Pancreas (tissue), 10 donors: ENCODE measurements around the gene UBAC2. TPM values are rescaled to one million over a fixed set of nuclear protein-coding genes. Genes with fewer than 3 reads are reported as not detected.

Experiments used
- ATAC-seq, 4 donors: fragments of 200-7000 bp; cut with Tn5 transposase; one replicate each; pipeline versions ENCODE4 v1.8.0 to v1.9.1; 2020; ENCODE audit warnings: mild to moderate bottlenecking in 4 of 4, moderate library complexity in 4 of 4
- DNase-seq, 6 donors: peaks; one replicate each; pipeline ENCODE4 v3.0.0-alpha.2; 2020
- FAIRE-seq: peaks from 2 replicates; lab custom pipeline; 2012; peaks lifted over from hg19 to GRCh38; lab: Jason Lieb, UNC
- H3K27ac ChIP-seq, 4 donors: fragments of 200-600 bp; sonication (generic); 1 replicate in 3 of 4; 2 replicates in 1 of 4; pipeline versions ENCODE4 v1.5.0 to v1.8.0; 2020
- H3K27me3 ChIP-seq, 4 donors: fragments of 200-600 bp; one replicate each; pipeline ENCODE4 v1.8.0; 2021
- H3K36me3 ChIP-seq, 3 donors: fragments of 200-600 bp; sonication (generic) in 1 of 3; one replicate each; pipeline versions ENCODE4 v1.5.0 to v1.8.0; 2020 to 2021
- H3K4me1 ChIP-seq, 3 donors: fragments of 200-600 bp; one replicate each; pipeline ENCODE4 v1.8.0; 2021
- H3K4me3 ChIP-seq, 4 donors: fragments of 200-600 bp; sonication (generic) in 2 of 4; one replicate each; pipeline versions ENCODE4 v1.5.0 to v1.8.0; 2020 to 2021
- H3K9me3 ChIP-seq, 4 donors: fragments of 200-600 bp; one replicate each; pipeline ENCODE4 v1.8.0; 2021
- CTCF ChIP-seq, 4 donors: fragments of 200-600 bp; sonication (generic) in 3 of 4; IDR thresholded peaks; one replicate each; pipeline versions ENCODE4 v1.5.0 to v1.8.0; 2021; ENCODE audit warnings: antibody characterized with exemption in 4 of 4
- WGBS, 2 donors: extraction: QIAGEN DNeasy Blood & Tissue Kit; methylation state at CpG; one replicate each; pipeline ENCODE4 v1.1.7; 2013; 5-methylcytosine and 5-hydroxymethylcytosine counted together
- intact Hi-C, 3 donors: fragments of 100-400 bp; cut with DNase I; formaldehyde crosslinking; loops; one replicate each; pipeline versions ENCODE4 v1.11.1 to v1.14.2; 2022
- polyA plus RNA-seq, 2 donors: library from polyadenylated mRNA; stranded (reverse); fragments of 200-250 nt; gene quantifications; one replicate each; pipeline ENCODE4 v1.2.3, GENCODE V29; 2013
- total RNA-seq, 6 donors: library from RNA; stranded (reverse); fragmentation: NEBNext Ultra II Directional in 4 of 6; extraction: Animal tissue kit (Norgen Biotek cat#: 25700) in 4 of 6; gene quantifications; one replicate each; pipeline versions ENCODE4 v1.2.1 to v1.2.4, GENCODE V29; 2021 to 2023
- donor health status: healthy with polysubstance abuse.
- donor health status: DM: no; HTN: no; CAD: no; lungs with moderate emphysema.
- donor health status: DM: no; HTN: no; CAD: no.
- donor health status: control.
- donor health status: control.
- donor health status: Bipolar disorder and iron deficiency.
- donor health status: DM: yes; HTN: yes; CAD: no.
- donor health status: DM: no; HTN: no; CAD: no.
- donor health status: DM: no; HTN: no; CAD: no.
- donor health status: DM: yes; HTN: yes; CAD: no.

Gene UBAC2
- total and polyA plus RNA-seq, 8 donors = 17.5 to 29.5 (median 26.9) TPM

GRCh38 chr13:99367663-99368448, 167.2 kb downstream of the UBAC2 start:
- DNase-seq = no peak
- H3K4me1 ChIP-seq = no peaks in the 10 kb centered on the region
- no peak for TF ChIP-seq CTCF (IDR thresholded peaks at IDR 0.05)
- no peak overlapping the region for H3K27ac ChIP-seq
- H3K27me3 ChIP-seq = no peaks in the 10 kb centered on the region
- H3K9me3 ChIP-seq = no peaks in the 10 kb centered on the region
- intact Hi-C loops = no loop called here
- WGBS, 2 donors = 88 to 89% methylated on average over 16 of the region's 16 CpGs
- H3K36me3 ChIP-seq = no peaks in the 10 kb centered on the region
- H3K4me3 ChIP-seq = no peak overlapping the region
- peak in 1 of 4 donors; percentile 52 for ATAC-seq
- FAIRE-seq = no peak

- Histone ChIP-seq H3K9me3 (no peaks in the 10 kb centered on the region), H3K36me3 (no peaks in the 10 kb centered on the region), H3K27me3 (no peaks in the 10 kb centered on the region), H3K27ac (no peak overlapping the region), H3K4me1 (no peaks in the 10 kb centered on the region), H3K4me3 (no peak overlapping the region)
- 87 to 93% methylated on average over 12 of the region's 12 CpGs for WGBS, 2 donors
- FAIRE-seq (no peak), ATAC-seq (no peak), DNase-seq (no peak)
- intact Hi-C loops = no loop called here
- no peak for TF ChIP-seq CTCF (IDR thresholded peaks at IDR 0.05)
Measured at GRCh38 chr13:99370481-99371275, 170.0 kb downstream of the UBAC2 start.

GRCh38 chr13:99371956-99372355, 171.3 kb downstream of the UBAC2 start:
- Histone ChIP-seq H3K4me1 (no peaks in the 10 kb centered on the region), H3K27ac (no peak overlapping the region), H3K4me3 (no peak overlapping the region), H3K9me3 (no peaks in the 10 kb centered on the region), H3K27me3 (no peaks in the 10 kb centered on the region), H3K36me3 (no peaks in the 10 kb centered on the region)
- ATAC-seq (peak in 1 of 4 donors; percentile 28), FAIRE-seq (no peak), DNase-seq (no peak)
- no peak for TF ChIP-seq CTCF (IDR thresholded peaks at IDR 0.05)
- WGBS, 2 donors = 94 to 96% methylated on average over 9 of the region's 9 CpGs
- intact Hi-C loops = no loop called here

GRCh38 chr13:99373436-99373835, 172.8 kb downstream of the UBAC2 start:
- intact Hi-C loops = no loop called here
- FAIRE-seq (no peak), DNase-seq (no peak), ATAC-seq (no peak)
- Histone ChIP-seq H3K9me3 (no peaks in the 10 kb centered on the region), H3K27ac (no peak overlapping the region), H3K4me1 (no peaks in the 10 kb centered on the region), H3K4me3 (no peak overlapping the region), H3K36me3 (no peaks in the 10 kb centered on the region), H3K27me3 (no peaks in the 10 kb centered on the region)
- WGBS, 2 donors = 95% methylated on average over 8 of the region's 8 CpGs
- TF ChIP-seq CTCF (IDR thresholded peaks at IDR 0.05) = no peak
